ENCODE results near the gene SCNN1A. TPM values are rescaled to one million over a fixed set of nuclear protein-coding genes. Genes with fewer than 3 reads are reported as not detected.

Gene SCNN1A
- total and polyA plus RNA-seq, 2 of the 13 experiments (the other 11 are each of a cell fraction or from before 2014, with no cell fraction given) = 1.5 to 14.6 TPM

- no peak for TF ChIP-seq ZNF572 (CRISPR knock-in tag; IDR thresholded peaks at IDR 0.05)
- no peak for TF ChIP-seq ZNF766 (CRISPR knock-in tag; IDR thresholded peaks at IDR 0.05; ENCODE audit: borderline replicate concordance)
- TF ChIP-seq HCFC1 (IDR thresholded peaks at IDR 0.05; ENCODE audit: low read depth, low read length) = no peak
- TF ChIP-seq CC2D1A (CRISPR knock-in tag; IDR thresholded peaks at IDR 0.05) = no peak
- TF ChIP-seq ATM (IDR thresholded peaks at IDR 0.05; ENCODE audit: borderline replicate concordance) = no peak
- TF ChIP-seq ZNF747 (CRISPR knock-in tag; IDR thresholded peaks at IDR 0.05; ENCODE audit: borderline replicate concordance) = peak; percentile 96; the same call in 1 of the 2 replicates
- TF ChIP-seq ZNF282 (IDR thresholded peaks at IDR 0.05; ENCODE audit: partially characterized antibody) = no peak
- peak; percentile 88; the same call in 1 of the 2 replicates for TF ChIP-seq ZNF850 (CRISPR knock-in tag; conservative IDR thresholded peaks at IDR 0.05)
- TF ChIP-seq THYN1 (CRISPR knock-in tag; IDR thresholded peaks at IDR 0.05; ENCODE audit: borderline replicate concordance, low read depth) = peak; percentile 80; the same call in 1 of the 2 replicates
- TF ChIP-seq DDIT3 (CRISPR knock-in tag; IDR thresholded peaks at IDR 0.05) = no peak
- TF ChIP-seq MLX (CRISPR knock-in tag; IDR thresholded peaks at IDR 0.05) = peak; percentile 90
- TF ChIP-seq NFKB2 (CRISPR knock-in tag; IDR thresholded peaks at IDR 0.05; ENCODE audit: borderline replicate concordance) = peak; percentile 76; the same call in 1 of the 2 replicates
- TF ChIP-seq ZNF878 (CRISPR knock-in tag; IDR thresholded peaks at IDR 0.05) = peak; percentile 95
- TF ChIP-seq ZNF326 (CRISPR knock-in tag; IDR thresholded peaks at IDR 0.05; ENCODE audit: borderline replicate concordance) = no peak
- no peak for TF ChIP-seq SNRNP70 (IDR thresholded peaks at IDR 0.05; ENCODE audit: low read depth, low read length)
- no peak for TF ChIP-seq ZNF780A (CRISPR knock-in tag; IDR thresholded peaks at IDR 0.05)
- no peak; the same call in 1 of the 2 replicates for TF ChIP-seq TP53 (CRISPR knock-in tag; conservative IDR thresholded peaks at IDR 0.05)
- TF ChIP-seq E2F2 (CRISPR knock-in tag; IDR thresholded peaks at IDR 0.05; ENCODE audit: borderline replicate concordance) = no peak
- peak; percentile 40; the same call in 1 of the 2 replicates for TF ChIP-seq ZBTB7A (CRISPR knock-in tag; IDR thresholded peaks at IDR 0.05)
- no peak for TF ChIP-seq ZHX2 (IDR thresholded peaks at IDR 0.05; ENCODE audit: low read depth)
- TF ChIP-seq ZHX2 (CRISPR knock-in tag; IDR thresholded peaks at IDR 0.05; ENCODE audit: borderline replicate concordance) = no peak
- TF ChIP-seq ZNF777 (CRISPR knock-in tag; IDR thresholded peaks at IDR 0.05) = peak; percentile 34; the same call in 1 of the 2 replicates
Observed at GRCh38 chr12:6383572-6384498, 8.5 kb upstream of the SCNN1A start, which contains the start of gene LTBR (continued).

All from HepG2 (cell line).